Measurements from ENCODE around the gene GTF2A2.

Gene GTF2A2

GRCh38 chr15:59596640-59597039, 60.7 kb downstream of the GTF2A2 start:
- no peak for DNase-seq

- no peak for DNase-seq
Observed at GRCh38 chr15:59595434-59595915, 61.8 kb downstream of the GTF2A2 start.

- DNase-seq: no peak
Observed at GRCh38 chr15:59594991-59595390, 62.3 kb downstream of the GTF2A2 start.

GRCh38 chr15:59594493-59594942, 62.8 kb downstream of the GTF2A2 start:
- no peak for DNase-seq

GRCh38 chr15:59591356-59591755, 66.0 kb downstream of the GTF2A2 start:
- DNase-seq: no peak

- DNase-seq: no peak
Observed at GRCh38 chr15:59590027-59590426, 67.3 kb downstream of the GTF2A2 start.

All from NCI-H1105 (cell line).